Lung (tissue), 12 donors: Measurements from ENCODE around the gene CPEB4. TPM values are rescaled to one million over a fixed set of nuclear protein-coding genes. Genes with fewer than 3 reads are reported as not detected.

Experiments
- ATAC-seq: fragments of 200-7000 bp; cut with Tn5 transposase; one replicate; pipeline ENCODE4 v1.9.1; 2020; ENCODE audit warnings: moderate number of reproducible peaks; ENCODE audit not compliant: insufficient read depth, low FRiP score
- DNase-seq, 3 donors: peaks; one replicate each; pipeline ENCODE4 v3.0.0-alpha.2; 2013 to 2017
- H3K27ac ChIP-seq, 2 donors: one replicate each; pipeline ENCODE4 v1.5.1; 2013; ENCODE audit warnings: mild to moderate bottlenecking in 2 of 2, moderate library complexity in 2 of 2, control low read depth in 1 of 2, inconsistent platforms in 1 of 2, low read depth in 1 of 2, low read length in 1 of 2
- H3K27me3 ChIP-seq, 3 donors: one replicate each; pipeline ENCODE4 v1.5.1; 2013; ENCODE audit warnings: low read length in 2 of 3; ENCODE audit not compliant: control insufficient read depth in 3 of 3, insufficient read depth in 3 of 3
- H3K36me3 ChIP-seq, 4 donors: one replicate each; pipeline ENCODE4 v1.5.1; 2013; ENCODE audit warnings: low read length in 4 of 4, mild to moderate bottlenecking in 1 of 4, moderate library complexity in 1 of 4; ENCODE audit not compliant: control insufficient read depth in 4 of 4, insufficient read depth in 4 of 4
- H3K4me1 ChIP-seq, 5 donors: one replicate each; pipeline ENCODE4 v1.5.1; 2013; ENCODE audit warnings: low read length in 5 of 5, mild to moderate bottlenecking in 2 of 5, moderate library complexity in 1 of 5; ENCODE audit not compliant: control insufficient read depth in 5 of 5, insufficient read depth in 5 of 5
- H3K4me3 ChIP-seq: one replicate; pipeline ENCODE4 v1.5.1; 2013; ENCODE audit warnings: mild to moderate bottlenecking, control low read depth, moderate library complexity
- H3K9ac ChIP-seq, 2 donors: one replicate each; pipeline ENCODE4 v1.5.1; 2013; ENCODE audit warnings: low read length in 2 of 2, control low read depth in 1 of 2; ENCODE audit not compliant: insufficient read depth in 1 of 2
- H3K9me3 ChIP-seq, 4 donors: one replicate each; pipeline ENCODE4 v1.5.1; 2013; ENCODE audit warnings: low read length in 3 of 4, mild to moderate bottlenecking in 1 of 4, moderate library complexity in 1 of 4; ENCODE audit not compliant: control insufficient read depth in 4 of 4, insufficient read depth in 3 of 4
- CTCF ChIP-seq: IDR thresholded peaks from 2 replicates; pipeline ENCODE4 v1.5.1; 2012; ENCODE audit warnings: mild to moderate bottlenecking; ENCODE audit errors: control extremely low read depth, extremely low read depth
- WGBS, 2 donors: extraction: QIAGEN DNeasy Blood & Tissue Kit; methylation state at CpG; one replicate each; pipeline ENCODE4 v1.1.7; 2013; 5-methylcytosine and 5-hydroxymethylcytosine counted together
- polyA plus RNA-seq, 2 donors: library from polyadenylated mRNA; stranded (reverse); fragments of 200-250 nt; gene quantifications; one replicate each; pipeline ENCODE4 v1.2.1, GENCODE V29; 2013
- total RNA-seq, 2 donors: library from RNA; depleted of rRNA in 1 of 2; stranded (reverse); fragments of >200 nt in 1 of 2; gene quantifications; one replicate each; pipeline ENCODE4 v1.2.1, GENCODE V29; 2014 to 2021
- donor health status: control.
- donor health status: control.
- donor health status: Bipolar disorder and iron deficiency.
- donor health status: healthy.
- donor health status: DM: yes; HTN: yes; CAD: no.

CPEB4 gene
- total and polyA plus RNA-seq, 4 donors = 9.1 to 62.2 (median 39.1) TPM

GRCh38 chr5:174010365-174010764 is 122.2 kb downstream of the CPEB4 start:
- ATAC-seq (no peak), DNase-seq (no peak)
- H3K4me3 ChIP-seq = no peak overlapping the region
- TF ChIP-seq CTCF = no peak
- H3K36me3 ChIP-seq = no peaks in the 10 kb centered on the region
- H3K27me3 ChIP-seq = no peaks in the 10 kb centered on the region
- H3K27ac ChIP-seq = no peak overlapping the region
- H3K9ac ChIP-seq = no peak overlapping the region
- H3K4me1 ChIP-seq = peaks cover 0 to 4% (median 0%) of the 10 kb centered on the region in 5 donors
- H3K9me3 ChIP-seq = no peaks in the 10 kb centered on the region
- 63 to 83% methylated on average over 1 of the region's 1 CpG for whole genome bisulfite sequencing, 2 donors

- 65 to 75% methylated on average over 3 of the region's 3 CpGs for WGBS, 2 donors
- no peak overlapping the region for H3K9ac ChIP-seq
- H3K4me3 ChIP-seq = no peak overlapping the region
- peaks cover 0 to 4% (median 0%) of the 10 kb centered on the region in 5 donors for H3K4me1 ChIP-seq
- DNase-seq = peak; percentile 76 to 97 (median 94)
- H3K36me3 ChIP-seq = no peaks in the 10 kb centered on the region
- H3K27ac ChIP-seq = no peak overlapping the region
- H3K9me3 ChIP-seq = no peaks in the 10 kb centered on the region
- H3K27me3 ChIP-seq = no peaks in the 10 kb centered on the region
- TF ChIP-seq CTCF = no peak
- ATAC-seq = no peak
These were observed 123.3 kb downstream of the CPEB4 start for GRCh38 chr5:174011441-174011840.

Other genes starting within 250 kb of the CPEB4 start
- under 1 TPM; 0.06 to 0.09 TPM for gene C5orf47, start 100.8 kb downstream of the CPEB4 start, total RNA-seq
- gene C5orf47, start 100.8 kb downstream of the CPEB4 start, polyA plus RNA-seq = under 1 TPM in 1 of 2 donors, not detected in 1; 0.10 TPM
- 1 to 10 TPM in 1 of 2 donors, not detected in 1; 1.6 TPM for gene NSG2, start 157.4 kb downstream of the CPEB4 start, total RNA-seq
- under 1 TPM; 0.13 to 0.16 TPM for gene NSG2, start 157.4 kb downstream of the CPEB4 start, polyA plus RNA-seq